ENCODE results near the gene AGBL1.

Gene AGBL1

DNA sequence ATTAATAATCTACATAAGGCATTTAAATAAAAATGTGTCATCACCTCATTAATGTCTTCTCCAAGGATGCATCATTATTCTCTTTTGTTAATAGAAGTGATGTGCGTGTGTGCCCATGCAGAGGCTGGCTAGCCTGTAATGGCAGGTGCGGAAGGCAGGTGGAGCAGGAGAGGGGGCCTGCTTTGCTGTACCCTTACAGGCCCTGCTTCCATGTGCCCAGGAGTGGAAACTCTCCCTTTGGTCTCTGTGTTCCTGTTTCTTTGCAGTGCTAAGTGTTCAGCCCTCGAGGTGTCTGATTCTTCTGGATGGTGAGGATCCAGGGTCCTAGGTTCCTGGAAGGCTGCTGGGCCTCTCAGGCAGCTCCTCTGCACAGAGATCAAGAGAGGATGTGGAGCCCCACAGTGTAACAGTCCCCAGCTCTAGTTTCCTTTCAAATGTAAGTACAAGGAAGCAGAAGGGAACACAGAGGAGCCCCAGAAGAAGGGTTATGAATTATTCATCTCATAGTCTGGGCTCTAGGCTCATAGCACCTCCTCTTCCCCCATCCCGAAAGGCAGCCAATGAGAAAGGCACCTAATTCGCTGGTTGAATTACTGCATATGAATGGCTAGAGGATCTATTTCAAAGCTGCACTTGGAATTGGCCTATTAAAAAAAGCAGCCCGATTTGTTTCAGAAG, 39.2 kb upstream of the AGBL1 start:
- DNase-seq (ENCODE audit: low read depth in 1 of 2, low spot score in 1 of 2), result no peak
- Histone ChIP-seq H3K27me3 (ENCODE audit: insufficient read depth, poor library complexity, severe bottlenecking) (no peaks in the 10 kb centered on the region), H3K4me3 (replicated peaks; ENCODE audit: insufficient read depth, low read length) (no peak overlapping the region), H3K27ac (replicated peaks) (no peak overlapping the region)
- TF ChIP-seq, protein P1, sequence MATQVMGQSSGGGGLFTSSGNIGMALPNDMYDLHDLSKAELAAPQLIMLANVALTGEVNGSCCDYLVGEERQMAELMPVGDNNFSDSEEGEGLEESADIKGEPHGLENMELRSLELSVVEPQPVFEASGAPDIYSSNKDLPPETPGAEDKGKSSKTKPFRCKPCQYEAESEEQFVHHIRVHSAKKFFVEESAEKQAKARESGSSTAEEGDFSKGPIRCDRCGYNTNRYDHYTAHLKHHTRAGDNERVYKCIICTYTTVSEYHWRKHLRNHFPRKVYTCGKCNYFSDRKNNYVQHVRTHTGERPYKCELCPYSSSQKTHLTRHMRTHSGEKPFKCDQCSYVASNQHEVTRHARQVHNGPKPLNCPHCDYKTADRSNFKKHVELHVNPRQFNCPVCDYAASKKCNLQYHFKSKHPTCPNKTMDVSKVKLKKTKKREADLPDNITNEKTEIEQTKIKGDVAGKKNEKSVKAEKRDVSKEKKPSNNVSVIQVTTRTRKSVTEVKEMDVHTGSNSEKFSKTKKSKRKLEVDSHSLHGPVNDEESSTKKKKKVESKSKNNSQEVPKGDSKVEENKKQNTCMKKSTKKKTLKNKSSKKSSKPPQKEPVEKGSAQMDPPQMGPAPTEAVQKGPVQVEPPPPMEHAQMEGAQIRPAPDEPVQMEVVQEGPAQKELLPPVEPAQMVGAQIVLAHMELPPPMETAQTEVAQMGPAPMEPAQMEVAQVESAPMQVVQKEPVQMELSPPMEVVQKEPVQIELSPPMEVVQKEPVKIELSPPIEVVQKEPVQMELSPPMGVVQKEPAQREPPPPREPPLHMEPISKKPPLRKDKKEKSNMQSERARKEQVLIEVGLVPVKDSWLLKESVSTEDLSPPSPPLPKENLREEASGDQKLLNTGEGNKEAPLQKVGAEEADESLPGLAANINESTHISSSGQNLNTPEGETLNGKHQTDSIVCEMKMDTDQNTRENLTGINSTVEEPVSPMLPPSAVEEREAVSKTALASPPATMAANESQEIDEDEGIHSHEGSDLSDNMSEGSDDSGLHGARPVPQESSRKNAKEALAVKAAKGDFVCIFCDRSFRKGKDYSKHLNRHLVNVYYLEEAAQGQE (IDR thresholded peaks at IDR 0.05; ENCODE audit: insufficient replicate concordance, low read depth), result no peak
- TF ChIP-seq SPI1 (IDR thresholded peaks at IDR 0.05; ENCODE audit: borderline replicate concordance, low read depth), result no peak
- no peak for TF ChIP-seq GABPA (IDR thresholded peaks at IDR 0.05; ENCODE audit: low read depth)
- no peak for TF ChIP-seq POLR2AphosphoS5 (IDR thresholded peaks at IDR 0.05; ENCODE audit: low read depth)
- TF ChIP-seq, protein P2, sequence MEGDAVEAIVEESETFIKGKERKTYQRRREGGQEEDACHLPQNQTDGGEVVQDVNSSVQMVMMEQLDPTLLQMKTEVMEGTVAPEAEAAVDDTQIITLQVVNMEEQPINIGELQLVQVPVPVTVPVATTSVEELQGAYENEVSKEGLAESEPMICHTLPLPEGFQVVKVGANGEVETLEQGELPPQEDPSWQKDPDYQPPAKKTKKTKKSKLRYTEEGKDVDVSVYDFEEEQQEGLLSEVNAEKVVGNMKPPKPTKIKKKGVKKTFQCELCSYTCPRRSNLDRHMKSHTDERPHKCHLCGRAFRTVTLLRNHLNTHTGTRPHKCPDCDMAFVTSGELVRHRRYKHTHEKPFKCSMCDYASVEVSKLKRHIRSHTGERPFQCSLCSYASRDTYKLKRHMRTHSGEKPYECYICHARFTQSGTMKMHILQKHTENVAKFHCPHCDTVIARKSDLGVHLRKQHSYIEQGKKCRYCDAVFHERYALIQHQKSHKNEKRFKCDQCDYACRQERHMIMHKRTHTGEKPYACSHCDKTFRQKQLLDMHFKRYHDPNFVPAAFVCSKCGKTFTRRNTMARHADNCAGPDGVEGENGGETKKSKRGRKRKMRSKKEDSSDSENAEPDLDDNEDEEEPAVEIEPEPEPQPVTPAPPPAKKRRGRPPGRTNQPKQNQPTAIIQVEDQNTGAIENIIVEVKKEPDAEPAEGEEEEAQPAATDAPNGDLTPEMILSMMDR (IDR thresholded peaks at IDR 0.05; ENCODE audit: insufficient read depth, low read length), result no peak

DNA sequence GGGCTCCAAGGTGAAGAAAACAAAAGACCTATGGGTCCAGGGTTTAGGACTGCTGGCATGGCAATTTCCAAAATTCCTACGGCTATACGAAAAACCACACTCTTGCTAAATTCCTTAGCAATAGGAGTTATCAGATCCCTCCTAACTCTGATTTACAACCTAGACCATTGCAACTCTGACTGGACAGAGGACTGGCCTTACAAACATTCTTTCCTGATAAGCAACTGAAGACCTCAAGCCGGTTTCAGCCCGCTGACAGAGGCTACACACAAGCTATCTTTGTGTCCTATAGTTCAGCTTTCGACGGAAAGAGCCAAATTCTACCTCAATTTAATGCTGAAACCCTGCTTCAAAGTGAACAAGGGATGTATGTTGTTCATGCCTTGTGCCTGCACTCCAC, 38.3 kb upstream of the AGBL1 start:
- no peak for TF ChIP-seq POLR2AphosphoS5 (IDR thresholded peaks at IDR 0.05; ENCODE audit: low read depth)
- TF ChIP-seq, protein P2 (IDR thresholded peaks at IDR 0.05; ENCODE audit: insufficient read depth, low read length), result no peak
- no peak for TF ChIP-seq GABPA (IDR thresholded peaks at IDR 0.05; ENCODE audit: low read depth)
- no peak for TF ChIP-seq SPI1 (IDR thresholded peaks at IDR 0.05; ENCODE audit: borderline replicate concordance, low read depth)
- TF ChIP-seq, protein P1 (IDR thresholded peaks at IDR 0.05; ENCODE audit: insufficient replicate concordance, low read depth), result no peak
- no peak for DNase-seq (ENCODE audit: low read depth in 1 of 2, low spot score in 1 of 2)
- Histone ChIP-seq H3K4me3 (replicated peaks; ENCODE audit: insufficient read depth, low read length) (no peak overlapping the region), H3K27ac (replicated peaks) (no peak overlapping the region), H3K27me3 (ENCODE audit: insufficient read depth, poor library complexity, severe bottlenecking) (no peaks in the 10 kb centered on the region)

DNA sequence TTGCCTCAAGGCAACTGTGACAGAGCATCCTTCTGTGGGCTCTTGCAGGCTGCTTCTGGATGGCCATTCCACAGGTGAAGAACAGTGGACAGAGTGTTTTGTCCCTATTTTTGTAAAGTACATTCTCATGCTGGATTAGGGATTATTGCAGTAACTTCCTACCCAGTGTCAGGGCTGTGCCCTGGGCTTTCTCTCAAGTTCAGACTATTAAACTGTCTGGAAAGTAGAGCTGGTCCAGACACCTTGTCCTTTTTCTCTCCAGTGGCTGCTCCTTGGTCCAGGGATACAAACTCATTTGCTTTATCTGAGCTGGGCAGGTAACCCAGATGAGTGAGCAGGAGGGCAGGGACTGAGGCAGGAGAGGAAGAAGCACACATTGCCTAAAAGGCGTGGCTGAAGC, 37.4 kb upstream of the AGBL1 start:
- no peak for TF ChIP-seq SPI1 (IDR thresholded peaks at IDR 0.05; ENCODE audit: borderline replicate concordance, low read depth)
- TF ChIP-seq, protein P2 (IDR thresholded peaks at IDR 0.05; ENCODE audit: insufficient read depth, low read length), result no peak
- no peak for TF ChIP-seq POLR2AphosphoS5 (IDR thresholded peaks at IDR 0.05; ENCODE audit: low read depth)
- TF ChIP-seq, protein P1 (IDR thresholded peaks at IDR 0.05; ENCODE audit: insufficient replicate concordance, low read depth), result no peak
- no peak for TF ChIP-seq GABPA (IDR thresholded peaks at IDR 0.05; ENCODE audit: low read depth)
- no peak overlapping the region for H3K27ac ChIP-seq (replicated peaks)
- H3K27me3 ChIP-seq (ENCODE audit: insufficient read depth, poor library complexity, severe bottlenecking), result no peaks in the 10 kb centered on the region
- no peak for DNase-seq (ENCODE audit: low read depth in 1 of 2, low spot score in 1 of 2)
- H3K4me3 ChIP-seq (replicated peaks; ENCODE audit: insufficient read depth, low read length), result no peak overlapping the region

Measured in HL-60 (cell line).